HFF-Myc (cell line): ENCODE results near the gene GRIK4.

ENCODE experiments used
- DNase-seq: peaks from one replicate; pipeline ENCODE4 v3.0.0-alpha.2; 2011; ENCODE audit warnings: low read depth; ENCODE audit errors: extremely low read depth
- H3K4me3 ChIP-seq: replicated peaks from 2 replicates; pipeline ENCODE4 v1.5.1; 2011; ENCODE audit warnings: low read depth, mild to moderate bottlenecking, control low read depth, low read length
- CTCF ChIP-seq: IDR thresholded peaks from 2 replicates; pipeline ENCODE4 v1.5.1; 2012; ENCODE audit warnings: mild to moderate bottlenecking, low read depth, low read length, control low read depth; ENCODE audit errors: missing control alignments

The GRIK4 gene

GRCh38 chr11:120589376-120589775 lies 77.8 kb downstream of the GRIK4 start:
- DNase-seq: no peak
- no peak for TF ChIP-seq CTCF
- no peak overlapping the region for H3K4me3 ChIP-seq

GRCh38 chr11:120590472-120590871 lies 78.9 kb downstream of the GRIK4 start:
- TF ChIP-seq CTCF: no peak
- H3K4me3 ChIP-seq: no peak overlapping the region
- no peak for DNase-seq

GRCh38 chr11:120594746-120595145 lies 83.2 kb downstream of the GRIK4 start:
- H3K4me3 ChIP-seq: no peak overlapping the region
- TF ChIP-seq CTCF: no peak
- DNase-seq: no peak

- no peak for TF ChIP-seq CTCF
- DNase-seq: no peak
- no peak overlapping the region for H3K4me3 ChIP-seq
Observed at GRCh38 chr11:120595557-120595956, 84.0 kb downstream of the GRIK4 start.

GRCh38 chr11:120597250-120598215 lies 86.0 kb downstream of the GRIK4 start:
- H3K4me3 ChIP-seq: no peak overlapping the region
- no peak for DNase-seq
- TF ChIP-seq CTCF: no peak

- no peak for DNase-seq
- no peak for TF ChIP-seq CTCF
Observed at GRCh38 chr11:120598517-120599257, 87.1 kb downstream of the GRIK4 start.

More at GRCh38 chr11:120598517-120599257, 87.1 kb downstream of the GRIK4 start:
- H3K4me3 ChIP-seq: no peak overlapping the region
